ENCODE measurements around the gene PTPRM. TPM values are rescaled to one million over a fixed set of nuclear protein-coding genes. Genes with fewer than 3 reads are reported as not detected.

PTPRM gene
- total RNA-seq (2021; ENCODE audit: unreplicated experiment) (1.6 TPM), Bru-seq, nascent RNA (percentile 26 among the genes with signal in this experiment), BruChase-seq, experiment 1, labeled RNA remaining after a 2-hour chase (percentile 20 among the genes with signal in this experiment), BruChase-seq, experiment 2, labeled RNA remaining after a 6-hour chase (percentile 20 among the genes with signal in this experiment)
- polyA plus RNA-seq (2012; ENCODE audit: insufficient read length) = 1.6 TPM
- long read RNA-seq = 0 reads

GRCh38 chr18:7566567-7567473, at the start of gene PTPRM:
Gene PTPRM, plus strand, starts transcription at chr18:7567316. Its CDS starts 503 bp downstream, at chr18:7567819.
- ChIA-PET CTCF (interaction anchor here (0.6 to 0.7 kb wide), 3 partner anchors 280 to 1163 kb away, joined by 3 to 8 read pairs (median 3); no protein-coding TSS in a partner anchor), POLR2A (no interaction called here)
- ATAC-seq = peak; percentile 96
- no TSS peak for BruUV-seq (replicated peaks)
- in situ Hi-C loops (cut with HindIII; ENCODE audit: low pct_unique_long_range_greater_than_20kb, low sequenced_read_pairs) (no loop called here), intact Hi-C loops (cut with micrococcal nuclease; ENCODE audit: unreplicated experiment) (loop anchor here (10.0 kb wide), 2 partner anchors 292 to 342 kb away; no protein-coding TSS in a partner anchor)
- Histone ChIP-seq H3K9me3 (ENCODE audit: control insufficient read depth, insufficient read depth, low read depth, low read length) (no peaks in the 10 kb centered on the region), H3K4me3 (ENCODE audit: low read depth in 2 of 2, low read length in 2 of 2) (peak within 1 kb of the TSS; percentile 45 to 46), H3K27me3 (ENCODE audit: control insufficient read depth, insufficient read depth, low read length) (peaks cover 21% of the 10 kb centered on the region), H3K27ac (ENCODE audit: low read length) (no peak within 1 kb of the TSS), H3K4me1 (ENCODE audit: control insufficient read depth, insufficient read depth, low read length) (no peaks in the 10 kb centered on the region), H3K36me3 (ENCODE audit: control insufficient read depth, insufficient read depth, low read length) (no peaks in the 10 kb centered on the region)
- DNase-seq (ENCODE audit: low read depth, low spot score) = no peak
- TF ChIP-seq REST (IDR thresholded peaks at IDR 0.05; ENCODE audit: insufficient read depth in 1 of 2, low read depth in 2 of 2, low read length in 1 of 2) (no peak), POLR2AphosphoS5 (IDR thresholded peaks at IDR 0.05; ENCODE audit: low read depth, low read length) (no peak), CTCF (IDR thresholded peaks at IDR 0.05) (peak; percentile 92)

- CTCF ChIA-PET = no interaction called here
- intact Hi-C loops (cut with micrococcal nuclease; ENCODE audit: unreplicated experiment) = no loop called here
- ATAC-seq = no peak
- DNase-seq (ENCODE audit: low read depth, low spot score) = no peak
- no peak for TF ChIP-seq TCF7L2 (IDR thresholded peaks at IDR 0.05; ENCODE audit: low read depth, low read length)
- TF ChIP-seq POLR2AphosphoS5 (IDR thresholded peaks at IDR 0.05; ENCODE audit: low read depth, low read length) = no peak
- TF ChIP-seq CTCF (IDR thresholded peaks at IDR 0.05) = no peak
- no peak for TF ChIP-seq SIN3A (IDR thresholded peaks at IDR 0.05; ENCODE audit: borderline replicate concordance, insufficient read depth, low read depth, low read length)
- no peak for TF ChIP-seq REST (IDR thresholded peaks at IDR 0.05; ENCODE audit: insufficient read depth in 1 of 2, low read depth in 2 of 2, low read length in 1 of 2)
- no TSS peak for BruUV-seq (replicated peaks)
- Histone ChIP-seq H3K9me3 (ENCODE audit: control insufficient read depth, insufficient read depth, low read depth, low read length) (no peaks in the 10 kb centered on the region), H3K4me1 (ENCODE audit: control insufficient read depth, insufficient read depth, low read length) (no peaks in the 10 kb centered on the region), H3K27ac (ENCODE audit: low read length) (no peak overlapping the region), H3K27me3 (ENCODE audit: control insufficient read depth, insufficient read depth, low read length) (no peaks in the 10 kb centered on the region), H3K4me3 (ENCODE audit: low read depth in 2 of 2, low read length in 2 of 2) (no peak overlapping the region), H3K36me3 (ENCODE audit: control insufficient read depth, insufficient read depth, low read length) (no peaks in the 10 kb centered on the region)
- POLR2A ChIA-PET = no interaction called here
- in situ Hi-C loops (cut with HindIII; ENCODE audit: low pct_unique_long_range_greater_than_20kb, low sequenced_read_pairs) = no loop called here
These were observed 49.3 kb upstream of the PTPRM start for GRCh38 chr18:7517852-7518251.

Measured in Panc1 (cell line).